ENCODE data around the gene ROR2. TPM values are rescaled to one million over a fixed set of nuclear protein-coding genes. Genes with fewer than 3 reads are reported as not detected.

Gene ROR2
- total RNA-seq, 2 donors from 2014 or later = 0.21 to 0.68 TPM

DNA sequence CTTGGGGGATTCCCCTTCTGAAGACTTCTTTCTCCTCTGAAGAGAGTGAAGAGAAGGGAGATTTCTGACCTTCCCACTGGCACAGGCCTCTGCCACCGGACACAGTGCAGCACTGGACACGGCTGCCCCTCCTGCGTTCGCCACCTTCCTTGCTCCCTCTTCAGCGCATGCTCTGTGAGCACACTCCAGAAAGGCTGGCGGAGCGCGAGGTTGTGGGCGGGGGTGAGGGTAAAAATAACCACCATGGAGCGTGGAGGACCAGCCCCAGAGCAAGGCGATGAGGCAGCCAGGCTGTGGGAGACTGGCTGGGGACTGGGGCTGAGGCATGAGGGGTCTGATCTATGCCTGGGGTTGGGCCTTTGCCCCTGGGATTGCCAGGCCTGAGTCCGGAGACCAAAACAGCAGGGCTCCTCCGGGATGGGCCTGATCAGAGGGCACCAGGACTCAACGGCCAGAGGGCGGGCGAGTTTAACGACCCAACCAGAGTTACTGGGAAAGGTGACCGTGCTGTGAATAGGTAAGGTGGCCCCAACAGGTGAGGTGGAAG, 97.2 kb downstream of the ROR2 start:
- DNase-seq (ENCODE audit: low spot score) = no peak
- no peaks in the 10 kb centered on the region for H3K9me3 ChIP-seq
- H3K4me1 ChIP-seq (ENCODE audit: control insufficient read depth in 1 of 2, low read depth in 2 of 2) = no peaks in the 10 kb centered on the region
- no peak overlapping the region for H3K4me3 ChIP-seq
- no peak overlapping the region for H3K27ac ChIP-seq
- TF ChIP-seq, protein P1, sequence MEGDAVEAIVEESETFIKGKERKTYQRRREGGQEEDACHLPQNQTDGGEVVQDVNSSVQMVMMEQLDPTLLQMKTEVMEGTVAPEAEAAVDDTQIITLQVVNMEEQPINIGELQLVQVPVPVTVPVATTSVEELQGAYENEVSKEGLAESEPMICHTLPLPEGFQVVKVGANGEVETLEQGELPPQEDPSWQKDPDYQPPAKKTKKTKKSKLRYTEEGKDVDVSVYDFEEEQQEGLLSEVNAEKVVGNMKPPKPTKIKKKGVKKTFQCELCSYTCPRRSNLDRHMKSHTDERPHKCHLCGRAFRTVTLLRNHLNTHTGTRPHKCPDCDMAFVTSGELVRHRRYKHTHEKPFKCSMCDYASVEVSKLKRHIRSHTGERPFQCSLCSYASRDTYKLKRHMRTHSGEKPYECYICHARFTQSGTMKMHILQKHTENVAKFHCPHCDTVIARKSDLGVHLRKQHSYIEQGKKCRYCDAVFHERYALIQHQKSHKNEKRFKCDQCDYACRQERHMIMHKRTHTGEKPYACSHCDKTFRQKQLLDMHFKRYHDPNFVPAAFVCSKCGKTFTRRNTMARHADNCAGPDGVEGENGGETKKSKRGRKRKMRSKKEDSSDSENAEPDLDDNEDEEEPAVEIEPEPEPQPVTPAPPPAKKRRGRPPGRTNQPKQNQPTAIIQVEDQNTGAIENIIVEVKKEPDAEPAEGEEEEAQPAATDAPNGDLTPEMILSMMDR (IDR thresholded peaks at IDR 0.05) = no peak
- no peak for ATAC-seq (ENCODE audit: insufficient number of reproducible peaks, low FRiP score, low read depth)
- H3K36me3 ChIP-seq = no peaks in the 10 kb centered on the region
- H3K27me3 ChIP-seq (replicated peaks; ENCODE audit: insufficient read depth) = no peaks in the 10 kb centered on the region

DNA sequence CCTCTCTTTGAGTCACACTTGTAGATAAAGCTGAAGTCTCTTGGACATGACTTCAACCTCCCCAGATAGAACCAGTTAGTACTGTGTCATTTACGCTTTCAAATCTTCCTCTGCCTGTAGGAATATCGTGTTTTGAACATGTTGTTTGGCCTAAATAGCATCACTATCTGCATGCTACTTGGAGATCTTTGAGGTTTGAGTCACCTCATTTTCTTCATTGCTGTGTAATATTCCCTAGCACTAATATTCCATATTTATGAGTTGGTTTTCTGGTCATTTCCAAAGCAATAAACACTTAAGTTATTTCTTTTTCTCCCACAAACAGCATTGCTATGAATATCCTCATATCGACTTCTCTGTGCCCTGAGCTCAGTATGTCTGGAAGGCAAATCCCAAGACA, 100.3 kb downstream of the ROR2 start:
- no peaks in the 10 kb centered on the region for H3K27me3 ChIP-seq (replicated peaks; ENCODE audit: insufficient read depth)
- H3K27ac ChIP-seq = no peak overlapping the region
- ATAC-seq (ENCODE audit: insufficient number of reproducible peaks, low FRiP score, low read depth) = no peak
- H3K36me3 ChIP-seq = no peaks in the 10 kb centered on the region
- no peaks in the 10 kb centered on the region for H3K9me3 ChIP-seq
- H3K4me3 ChIP-seq = no peak overlapping the region
- no peaks in the 10 kb centered on the region for H3K4me1 ChIP-seq (ENCODE audit: control insufficient read depth in 1 of 2, low read depth in 2 of 2)
- no peak for DNase-seq (ENCODE audit: low spot score)
- TF ChIP-seq, protein P1 (IDR thresholded peaks at IDR 0.05) = no peak

DNA sequence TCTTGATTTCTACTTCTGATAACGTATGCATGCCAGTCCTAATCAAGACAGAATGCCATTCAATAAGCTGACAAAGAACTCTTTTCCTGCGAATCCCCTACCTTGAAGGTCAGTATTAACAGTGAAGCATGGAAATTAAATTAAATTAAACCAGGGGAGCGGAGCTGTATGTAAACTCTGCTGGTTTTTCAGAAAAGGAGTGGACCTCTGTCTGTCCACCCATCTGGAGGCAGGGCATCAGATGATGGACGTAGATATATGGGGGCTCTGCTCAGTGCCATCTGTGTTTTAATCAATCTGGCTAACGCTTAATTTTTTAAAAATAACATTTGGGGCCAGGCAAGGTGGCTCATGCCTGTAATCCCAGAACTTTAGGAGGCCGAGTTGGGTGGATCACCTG, 101.9 kb downstream of the ROR2 start:
- H3K4me1 ChIP-seq (ENCODE audit: control insufficient read depth in 1 of 2, low read depth in 2 of 2) = peaks cover 7 to 14% of the 10 kb centered on the region in 2 donors
- H3K36me3 ChIP-seq = no peaks in the 10 kb centered on the region
- no peak for ATAC-seq (ENCODE audit: insufficient number of reproducible peaks, low FRiP score, low read depth)
- H3K27me3 ChIP-seq (replicated peaks; ENCODE audit: insufficient read depth) = no peaks in the 10 kb centered on the region
- no peak overlapping the region for H3K4me3 ChIP-seq
- no peak for DNase-seq (ENCODE audit: low spot score)
- H3K27ac ChIP-seq = no peak overlapping the region
- TF ChIP-seq, protein P1 (IDR thresholded peaks at IDR 0.05) = no peak
- H3K9me3 ChIP-seq = no peaks in the 10 kb centered on the region

DNA sequence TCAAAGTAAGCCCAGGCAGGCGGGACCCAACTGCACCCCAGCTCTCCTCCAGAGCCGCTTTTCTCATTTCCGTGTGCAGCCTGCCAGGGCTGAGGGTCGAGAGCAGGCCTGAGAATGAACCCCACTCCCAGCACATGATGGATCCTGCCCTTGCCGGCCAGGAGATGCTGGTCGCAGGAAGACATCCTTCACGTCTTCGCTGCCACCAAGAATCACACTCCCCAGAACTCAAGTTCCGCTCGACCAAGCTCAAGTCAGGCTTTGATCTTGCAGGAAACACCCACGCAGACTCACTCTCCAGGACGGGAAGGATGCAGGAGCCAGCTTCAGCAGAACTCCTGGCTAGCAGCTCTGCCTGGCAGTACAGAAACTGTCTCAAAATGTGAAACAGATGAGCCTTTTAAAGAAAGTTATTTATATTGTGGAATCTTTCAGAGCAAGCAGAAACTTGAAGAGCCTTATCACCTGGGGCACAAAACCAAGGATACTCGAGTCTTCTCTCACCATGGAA, 102.4 kb downstream of the ROR2 start:
- TF ChIP-seq, protein P1 (IDR thresholded peaks at IDR 0.05) = no peak
- DNase-seq (ENCODE audit: low spot score) = no peak

DNA sequence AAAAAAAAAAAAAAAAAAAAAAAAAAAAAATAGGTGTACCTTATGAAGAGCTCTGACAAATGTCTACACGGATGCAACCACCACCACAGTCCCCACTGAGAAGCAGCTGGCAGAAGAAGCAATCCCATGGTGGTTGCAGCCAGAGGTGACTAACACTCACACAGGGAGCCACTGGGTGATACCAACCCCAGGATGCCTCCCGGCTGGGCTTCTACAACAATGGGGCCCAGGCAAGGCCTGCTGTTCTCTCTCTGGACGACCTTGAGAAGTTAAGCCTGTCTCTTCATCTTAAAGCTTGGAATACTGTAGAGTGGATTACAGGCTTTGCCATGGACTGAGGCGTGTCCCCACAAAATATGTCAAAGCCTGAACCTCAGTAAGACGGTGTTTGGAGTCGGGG, 104.1 kb downstream of the ROR2 start:
- no peak overlapping the region for H3K27ac ChIP-seq
- peaks cover 7 to 14% of the 10 kb centered on the region in 2 donors for H3K4me1 ChIP-seq (ENCODE audit: control insufficient read depth in 1 of 2, low read depth in 2 of 2)
- no peak overlapping the region for H3K4me3 ChIP-seq
- no peaks in the 10 kb centered on the region for H3K9me3 ChIP-seq
- DNase-seq (ENCODE audit: low spot score) (no peak), ATAC-seq (ENCODE audit: insufficient number of reproducible peaks, low FRiP score, low read depth) (no peak)
- H3K27me3 ChIP-seq (replicated peaks; ENCODE audit: insufficient read depth) = no peaks in the 10 kb centered on the region
- TF ChIP-seq, protein P1 (IDR thresholded peaks at IDR 0.05) = no peak
- no peaks in the 10 kb centered on the region for H3K36me3 ChIP-seq

More for the DNA sequence above, 102.4 kb downstream of the ROR2 start:
- no peaks in the 10 kb centered on the region for H3K36me3 ChIP-seq
- no peak overlapping the region for H3K27ac ChIP-seq
- no peak for ATAC-seq (ENCODE audit: insufficient number of reproducible peaks, low FRiP score, low read depth)
- H3K4me1 ChIP-seq (ENCODE audit: control insufficient read depth in 1 of 2, low read depth in 2 of 2) = peaks cover 7 to 14% of the 10 kb centered on the region in 2 donors
- no peaks in the 10 kb centered on the region for H3K9me3 ChIP-seq
- H3K4me3 ChIP-seq = no peak overlapping the region
- no peaks in the 10 kb centered on the region for H3K27me3 ChIP-seq (replicated peaks; ENCODE audit: insufficient read depth)

Measured in thoracic aorta (tissue), 2 donors.